HepG2 (cell line): Measurements from ENCODE around the gene NFIC. TPM values are rescaled to one million over a fixed set of nuclear protein-coding genes. Genes with fewer than 3 reads are reported as not detected.

ENCODE experiments used
- ATAC-seq: fragments of 200-7000 bp; cut with Tn5 transposase; 3 replicates; pipeline ENCODE4 v1.9.1; 2020; ENCODE audit warnings: mild to moderate bottlenecking, moderate library complexity
- BruUV-seq: library from RNA; stranded (reverse); fragments of 400-500 nt; replicated peaks from 2 replicates; lab custom pipeline; 2021; lab: Mats Ljungman, UMichigan
- CTCF ChIA-PET: fragments of 300-600 bp; formaldehyde crosslinking; extraction: SDS; loops from one replicate; lab custom pipeline; 2021; ENCODE audit warnings: low total read pairs, inconsistent platforms, low intra/inter-chr PET ratio; lab: Yijun Ruan, JAX
- POLR2A ChIA-PET: fragments of 350-600 bp; sonication (Branson Sonifier 250); formaldehyde crosslinking; loops from one replicate; lab custom pipeline; 2020; ENCODE audit warnings: antibody characterized with exemption, inconsistent platforms; lab: Yijun Ruan, JAX
- DNase-seq: peaks from one replicate; pipeline ENCODE4 v3.0.0-alpha.2; 2015; ENCODE audit warnings: low spot score
- FAIRE-seq: peaks from 3 replicates; lab custom pipeline; 2011; peaks lifted over from hg19 to GRCh38; lab: Jason Lieb, UNC
- H2AFZ ChIP-seq: one replicate; pipeline ENCODE4 v1.6.1; 2011; ENCODE audit warnings: low read length, inconsistent platforms
- H3K27ac ChIP-seq: fragments of 300-600 bp; 3 replicates; pipeline ENCODE4 v1.8.0; 2011; ENCODE audit warnings: mixed run types, mild to moderate bottlenecking, mixed read lengths, low read length, inconsistent platforms; ENCODE audit not compliant: insufficient read depth; ENCODE audit errors: extremely low read length
- H3K27me3 ChIP-seq, 2 experiments: fragments of 200-600 bp in 1 of 2; 2 replicates in 1 of 2; 3 replicates in 1 of 2; pipeline versions ENCODE4 v1.6.0 to v1.8.0; 2011; ENCODE audit warnings: low read length in 2 of 2, mild to moderate bottlenecking in 2 of 2, moderate library complexity in 2 of 2, inconsistent platforms in 1 of 2; ENCODE audit not compliant: insufficient read depth in 2 of 2, control insufficient read depth in 1 of 2
- H3K36me3 ChIP-seq, 2 experiments: fragments of 200-600 bp in 1 of 2; replicated peaks in 1 of 2; 2 replicates in 1 of 2; 3 replicates in 1 of 2; pipeline versions ENCODE4 v1.5.1 to v1.8.0; 2011; ENCODE audit warnings: low read length in 2 of 2, inconsistent platforms in 1 of 2; ENCODE audit not compliant: insufficient read depth in 2 of 2, control insufficient read depth in 1 of 2
- H3K4me1 ChIP-seq: 2 replicates; pipeline ENCODE4 v1.5.1; 2012; ENCODE audit warnings: low read length, inconsistent platforms; ENCODE audit not compliant: insufficient read depth
- H3K4me2 ChIP-seq: 2 replicates; pipeline ENCODE4 v1.6.0; 2011; ENCODE audit warnings: low read depth, low read length, inconsistent platforms
- H3K4me3 ChIP-seq, 3 experiments: fragments of 200-600 bp in 1 of 3; sonication (generic), shearing (Covaris generic) in 1 of 3; replicated peaks in 1 of 3; 2 replicates each; pipeline ENCODE4 v1.5.1; 2011 to 2016; ENCODE audit warnings: low read length in 3 of 3, inconsistent platforms in 2 of 3, low read depth in 2 of 3, mild to moderate bottlenecking in 2 of 3, control low read depth in 1 of 3, mixed read lengths in 1 of 3; ENCODE audit not compliant: insufficient read depth in 1 of 3
- H3K79me2 ChIP-seq: one replicate; pipeline ENCODE4 v1.6.1; 2011; ENCODE audit warnings: low read length, inconsistent platforms; ENCODE audit not compliant: insufficient read depth
- H3K9ac ChIP-seq: 2 replicates; pipeline ENCODE4 v1.6.0; 2011; ENCODE audit warnings: mild to moderate bottlenecking, low read depth, low read length, inconsistent platforms; ENCODE audit not compliant: insufficient read depth
- H3K9me3 ChIP-seq: 2 replicates; pipeline ENCODE4 v1.5.1; 2012; ENCODE audit warnings: mild to moderate bottlenecking, low read length
- H4K20me1 ChIP-seq: 2 replicates; pipeline ENCODE4 v1.6.0; 2011; ENCODE audit warnings: inconsistent platforms, mild to moderate bottlenecking, low read length, moderate library complexity; ENCODE audit not compliant: insufficient read depth
- HOXA5 ChIP-seq: sonication (generic); formaldehyde crosslinking; IDR thresholded peaks from 2 replicates; pipeline ENCODE4 v1.4.0; 2020; ENCODE audit warnings: missing genetic modification reagents
- KAT2B ChIP-seq: fragments of 150-350 bp; IDR thresholded peaks from 2 replicates; pipeline ENCODE4 v1.6.1; 2014; ENCODE audit warnings: low read depth, low read length, borderline replicate concordance
- PCBP1 ChIP-seq: fragments of 200-400 bp; formaldehyde crosslinking; IDR thresholded peaks from 2 replicates; pipeline ENCODE4 v1.6.1; 2017; ENCODE audit warnings: mild to moderate bottlenecking, low read depth, low read length, borderline replicate concordance
- RXRB ChIP-seq: IDR thresholded peaks from 2 replicates; pipeline ENCODE4 v1.6.1; 2016; ENCODE audit warnings: borderline replicate concordance, missing genetic modification reagents, missing compliant biosample characterization
- STAG1 ChIP-seq: sonication (generic); formaldehyde crosslinking; IDR thresholded peaks from 2 replicates; pipeline ENCODE4 v1.4.0; 2020; ENCODE audit warnings: missing genetic modification reagents
- TEAD3 ChIP-seq: optimal IDR thresholded peaks from 2 replicates; pipeline ENCODE3; 2016; ENCODE audit warnings: borderline replicate concordance
- WGBS: methylation state at CpG from one replicate; pipeline ENCODE4 v1.1.6; 2017; ENCODE audit warnings: low lambda C conversion rate; 5-methylcytosine and 5-hydroxymethylcytosine counted together
- in situ Hi-C: cut with HindIII; loops from 2 replicates; pipeline ENCODE4 v1.10.0; 2017; ENCODE audit warnings: low pct_unique_long_range_greater_than_20kb; ENCODE audit not compliant: extremely low pct_ligation_motif_present
- intact Hi-C: fragments of 100-400 bp; cut with micrococcal nuclease; formaldehyde crosslinking; loops from one replicate; pipeline ENCODE4 v1.10.0; 2022; ENCODE audit not compliant: unreplicated experiment
- polyA plus RNA-seq, 8 experiments: library from polyadenylated mRNA; depleted of rRNA in 3 of 8; stranded (reverse) in 7 of 8; unstranded in 1 of 8; fragments of >200 nt; fragmentation: Illumina TruSeq in 4 of 8; extraction: Trizol in 4 of 8; gene quantifications; 2 replicates each; pipeline versions ENCODE4 v1.2.1 to v1.2.3, GENCODE V29; 2011 to 2016; ENCODE audit warnings: low read depth in 4 of 8, missing spikeins in 1 of 8, mixed read lengths in 1 of 8; ENCODE audit not compliant: insufficient read depth in 1 of 8
- total RNA-seq, 5 experiments: library from RNA; depleted of rRNA; stranded (reverse); fragments of >200 nt; fragmentation: Illumina TruSeq; extraction: Trizol; gene quantifications; 2 replicates each; pipeline ENCODE4 v1.2.3, GENCODE V29; 2016; ENCODE audit warnings: low read depth in 1 of 5
- TF ChIP-seq, protein P1 (sequence below), 2 experiments: sonication (generic) in 1 of 2; formaldehyde crosslinking in 1 of 2; IDR thresholded peaks; 2 replicates each; pipeline versions ENCODE4 v1.4.0 to v1.6.1; 2016 to 2020; ENCODE audit warnings: borderline replicate concordance in 1 of 2, low read depth in 1 of 2, mild to moderate bottlenecking in 1 of 2, missing genetic modification reagents in 1 of 2
- TF ChIP-seq, protein P2 (sequence below): sonication (generic); IDR thresholded peaks from 2 replicates; pipeline ENCODE4 v1.6.1; 2016; ENCODE audit warnings: low read depth, borderline replicate concordance
- TF ChIP-seq, protein P3 (sequence below): sonication (generic); formaldehyde crosslinking; IDR thresholded peaks from 2 replicates; pipeline ENCODE4 v1.4.0; 2020; ENCODE audit warnings: missing genetic modification reagents

The NFIC gene
- total and polyA plus RNA-seq, 2 of the 13 experiments (the other 11 are each of a cell fraction or from before 2014, with no cell fraction given): 1.3 to 2.5 TPM

DNA sequence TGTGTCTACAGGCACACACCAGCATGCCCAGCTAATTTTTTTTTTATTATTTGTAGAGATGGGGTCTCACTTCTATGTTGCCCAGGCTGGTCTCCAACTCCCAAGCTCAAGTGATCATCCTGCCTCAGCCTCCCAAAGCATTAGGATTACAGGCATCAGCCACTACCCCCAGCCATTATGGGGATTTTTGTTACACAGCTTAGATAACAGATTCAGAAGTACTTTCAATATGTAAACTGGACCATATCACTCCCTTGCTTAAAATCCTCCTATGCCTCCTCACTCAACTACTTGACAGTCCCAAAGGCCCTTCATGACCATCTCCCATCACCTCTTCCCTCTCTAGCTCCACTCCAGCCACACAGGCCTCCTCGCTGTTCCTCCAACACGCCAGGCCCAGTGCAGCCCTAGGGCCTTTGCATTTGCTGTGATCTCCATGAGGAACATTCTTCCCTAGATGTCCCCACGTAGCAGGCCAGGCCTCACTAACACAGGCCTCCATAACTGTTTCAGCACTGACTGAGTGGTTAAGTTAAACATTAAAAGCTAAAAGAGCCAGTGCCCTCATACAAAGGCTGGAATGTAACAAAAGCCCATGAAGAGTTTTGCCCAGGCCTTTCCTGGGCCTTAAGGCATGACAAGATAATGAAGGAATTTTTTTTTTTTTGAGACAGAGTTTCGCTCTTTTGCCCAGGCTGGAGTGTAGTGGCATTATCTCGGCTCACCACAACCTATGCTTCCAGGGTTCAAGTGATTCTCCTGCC lies 131.6 kb downstream of the NFIC start (continued):
- TF ChIP-seq, protein P1, sequence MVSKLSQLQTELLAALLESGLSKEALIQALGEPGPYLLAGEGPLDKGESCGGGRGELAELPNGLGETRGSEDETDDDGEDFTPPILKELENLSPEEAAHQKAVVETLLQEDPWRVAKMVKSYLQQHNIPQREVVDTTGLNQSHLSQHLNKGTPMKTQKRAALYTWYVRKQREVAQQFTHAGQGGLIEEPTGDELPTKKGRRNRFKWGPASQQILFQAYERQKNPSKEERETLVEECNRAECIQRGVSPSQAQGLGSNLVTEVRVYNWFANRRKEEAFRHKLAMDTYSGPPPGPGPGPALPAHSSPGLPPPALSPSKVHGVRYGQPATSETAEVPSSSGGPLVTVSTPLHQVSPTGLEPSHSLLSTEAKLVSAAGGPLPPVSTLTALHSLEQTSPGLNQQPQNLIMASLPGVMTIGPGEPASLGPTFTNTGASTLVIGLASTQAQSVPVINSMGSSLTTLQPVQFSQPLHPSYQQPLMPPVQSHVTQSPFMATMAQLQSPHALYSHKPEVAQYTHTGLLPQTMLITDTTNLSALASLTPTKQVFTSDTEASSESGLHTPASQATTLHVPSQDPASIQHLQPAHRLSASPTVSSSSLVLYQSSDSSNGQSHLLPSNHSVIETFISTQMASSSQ (IDR thresholded peaks at IDR 0.05; ENCODE audit: low read depth): no peak
- TF ChIP-seq, protein P1 (CRISPR knock-in tag; IDR thresholded peaks at IDR 0.05; ENCODE audit: borderline replicate concordance): peak; percentile 40; the same call in 1 of the 2 replicates
- TF ChIP-seq TEAD3: peak; percentile 62
- no peak for TF ChIP-seq RXRB (CRISPR knock-in tag)
- no peak for TF ChIP-seq HOXA5 (CRISPR knock-in tag)

GRCh38 chr19:3499738-3500428 lies 133.5 kb downstream of the NFIC start:
- intact Hi-C loops (no loop called here), in situ Hi-C loops (no loop called here)
- Histone ChIP-seq H3K9ac (peak overlapping the region; percentile 98), H3K27ac (peak overlapping the region; percentile 97), H3K9me3 (no peaks in the 10 kb centered on the region), H3K4me2 (peak overlapping the region; percentile 91), H3K36me3 (peaks cover 5 to 25% of the 10 kb centered on the region in 2 experiments; a peak in 3 of 5 replicates), H3K4me1 (peaks cover 62% of the 10 kb centered on the region), H4K20me1 (no peaks in the 10 kb centered on the region), H3K79me2 (peaks cover 27% of the 10 kb centered on the region), H3K27me3 (no peaks in the 10 kb centered on the region; a peak in 2 of 5 replicates), H3K4me3 (peak overlapping the region; percentile 82 to 97 (median 89)), H2AFZ (no peak overlapping the region)
- FAIRE-seq: no peak
- DNase-seq: no peak
- ATAC-seq: peak; percentile 42
- TSS peak; percentile 79 for BruUV-seq
- ChIA-PET CTCF (no interaction called here), POLR2A (interaction anchor here (2.2 kb wide), 1 partner anchor 20 kb away, joined by 24 read pairs; the partner anchor contains the start of gene SMIM24)
- WGBS: 24% methylated on average over 17 of the region's 18 CpGs
- TF ChIP-seq STAG1 (CRISPR knock-in tag) (no peak), KAT2B (no peak), PCBP1 (no peak)
- TF ChIP-seq, protein P2, sequence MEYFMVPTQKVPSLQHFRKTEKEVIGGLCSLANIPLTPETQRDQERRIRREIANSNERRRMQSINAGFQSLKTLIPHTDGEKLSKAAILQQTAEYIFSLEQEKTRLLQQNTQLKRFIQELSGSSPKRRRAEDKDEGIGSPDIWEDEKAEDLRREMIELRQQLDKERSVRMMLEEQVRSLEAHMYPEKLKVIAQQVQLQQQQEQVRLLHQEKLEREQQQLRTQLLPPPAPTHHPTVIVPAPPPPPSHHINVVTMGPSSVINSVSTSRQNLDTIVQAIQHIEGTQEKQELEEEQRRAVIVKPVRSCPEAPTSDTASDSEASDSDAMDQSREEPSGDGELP: no peak
- TF ChIP-seq, protein P3, sequence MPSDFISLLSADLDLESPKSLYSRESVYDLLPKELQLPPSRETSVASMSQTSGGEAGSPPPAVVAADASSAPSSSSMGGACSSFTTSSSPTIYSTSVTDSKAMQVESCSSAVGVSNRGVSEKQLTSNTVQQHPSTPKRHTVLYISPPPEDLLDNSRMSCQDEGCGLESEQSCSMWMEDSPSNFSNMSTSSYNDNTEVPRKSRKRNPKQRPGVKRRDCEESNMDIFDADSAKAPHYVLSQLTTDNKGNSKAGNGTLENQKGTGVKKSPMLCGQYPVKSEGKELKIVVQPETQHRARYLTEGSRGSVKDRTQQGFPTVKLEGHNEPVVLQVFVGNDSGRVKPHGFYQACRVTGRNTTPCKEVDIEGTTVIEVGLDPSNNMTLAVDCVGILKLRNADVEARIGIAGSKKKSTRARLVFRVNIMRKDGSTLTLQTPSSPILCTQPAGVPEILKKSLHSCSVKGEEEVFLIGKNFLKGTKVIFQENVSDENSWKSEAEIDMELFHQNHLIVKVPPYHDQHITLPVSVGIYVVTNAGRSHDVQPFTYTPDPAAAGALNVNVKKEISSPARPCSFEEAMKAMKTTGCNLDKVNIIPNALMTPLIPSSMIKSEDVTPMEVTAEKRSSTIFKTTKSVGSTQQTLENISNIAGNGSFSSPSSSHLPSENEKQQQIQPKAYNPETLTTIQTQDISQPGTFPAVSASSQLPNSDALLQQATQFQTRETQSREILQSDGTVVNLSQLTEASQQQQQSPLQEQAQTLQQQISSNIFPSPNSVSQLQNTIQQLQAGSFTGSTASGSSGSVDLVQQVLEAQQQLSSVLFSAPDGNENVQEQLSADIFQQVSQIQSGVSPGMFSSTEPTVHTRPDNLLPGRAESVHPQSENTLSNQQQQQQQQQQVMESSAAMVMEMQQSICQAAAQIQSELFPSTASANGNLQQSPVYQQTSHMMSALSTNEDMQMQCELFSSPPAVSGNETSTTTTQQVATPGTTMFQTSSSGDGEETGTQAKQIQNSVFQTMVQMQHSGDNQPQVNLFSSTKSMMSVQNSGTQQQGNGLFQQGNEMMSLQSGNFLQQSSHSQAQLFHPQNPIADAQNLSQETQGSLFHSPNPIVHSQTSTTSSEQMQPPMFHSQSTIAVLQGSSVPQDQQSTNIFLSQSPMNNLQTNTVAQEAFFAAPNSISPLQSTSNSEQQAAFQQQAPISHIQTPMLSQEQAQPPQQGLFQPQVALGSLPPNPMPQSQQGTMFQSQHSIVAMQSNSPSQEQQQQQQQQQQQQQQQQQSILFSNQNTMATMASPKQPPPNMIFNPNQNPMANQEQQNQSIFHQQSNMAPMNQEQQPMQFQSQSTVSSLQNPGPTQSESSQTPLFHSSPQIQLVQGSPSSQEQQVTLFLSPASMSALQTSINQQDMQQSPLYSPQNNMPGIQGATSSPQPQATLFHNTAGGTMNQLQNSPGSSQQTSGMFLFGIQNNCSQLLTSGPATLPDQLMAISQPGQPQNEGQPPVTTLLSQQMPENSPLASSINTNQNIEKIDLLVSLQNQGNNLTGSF: 0 out of 2 replicates have a peak, but pooled peaks have one; percentile 29
